K562 (cell line): ENCODE data around the gene VDR. TPM values are rescaled to one million over a fixed set of nuclear protein-coding genes. Genes with fewer than 3 reads are reported as not detected.

ENCODE experiments used
- EGR1 ChIP-seq: fragments of 450-650 bp; conservative IDR thresholded peaks from 2 replicates; pipeline ENCODE4 v1.6.1; 2017; ENCODE audit warnings: mild to moderate bottlenecking
- GATAD2A ChIP-seq: fragments of 450-650 bp; IDR thresholded peaks from 2 replicates; pipeline ENCODE4 v1.6.1; 2017
- JUN ChIP-seq, 2 experiments: sonication (generic) in 1 of 2; formaldehyde crosslinking in 1 of 2; IDR thresholded peaks; 2 replicates each; pipeline versions ENCODE4 v1.6.1 to v1.8.0; 2012 to 2022; ENCODE audit warnings: borderline replicate concordance in 2 of 2, mild to moderate bottlenecking in 2 of 2, improper control_type of control experiment in 1 of 2, low read depth in 1 of 2, low read length in 1 of 2, missing genetic modification reagents in 1 of 2
- MTA3 ChIP-seq: fragments of 450-650 bp; formaldehyde crosslinking; IDR thresholded peaks from 2 replicates; pipeline ENCODE4 v1.6.1; 2017; ENCODE audit warnings: mild to moderate bottlenecking, borderline replicate concordance
- MYC ChIP-seq, 2 experiments: fragments of 250-450 bp in 1 of 2; sonication (Bioruptor Pico) in 1 of 2; IDR thresholded peaks; 2 replicates each; pipeline versions ENCODE4 v1.5.1 to v1.6.1; 2012 to 2021; ENCODE audit warnings: low read depth in 2 of 2, borderline replicate concordance in 1 of 2, improper control_type of control experiment in 1 of 2, low read length in 1 of 2, mild to moderate bottlenecking in 1 of 2, moderate library complexity in 1 of 2
- NFE2L1 ChIP-seq: fragments of 450-650 bp; IDR thresholded peaks from 2 replicates; pipeline ENCODE4 v1.6.1; 2016; ENCODE audit warnings: missing genetic modification characterization, low read depth, mild to moderate bottlenecking, missing compliant biosample characterization, moderate library complexity, borderline replicate concordance
- NONO ChIP-seq, 2 experiments: fragments of 200-400 bp in 1 of 2; fragments of 450-650 bp in 1 of 2; formaldehyde crosslinking in 1 of 2; IDR thresholded peaks; 2 replicates each; pipeline ENCODE4 v1.6.1; 2017; ENCODE audit warnings: low read depth in 2 of 2, mild to moderate bottlenecking in 2 of 2, moderate library complexity in 2 of 2, low read length in 1 of 2
- RAD21 ChIP-seq, 2 experiments: fragments of 250-450 bp in 1 of 2; fragments of 450-650 bp in 1 of 2; sonication (Bioruptor Pico) in 1 of 2; formaldehyde crosslinking in 1 of 2; IDR thresholded peaks in 1 of 2; conservative IDR thresholded peaks in 1 of 2; 2 replicates each; pipeline versions ENCODE4 v1.4.0 to v1.8.0; 2020 to 2022; ENCODE audit warnings: mild to moderate bottlenecking in 2 of 2, moderate library complexity in 1 of 2
- SIN3A ChIP-seq, 2 experiments: fragments of 150-350 bp in 1 of 2; IDR thresholded peaks; 2 replicates each; pipeline ENCODE4 v1.6.1; 2011 to 2016; ENCODE audit warnings: borderline replicate concordance in 2 of 2, low read depth in 2 of 2, low read length in 2 of 2, mild to moderate bottlenecking in 2 of 2, moderate library complexity in 2 of 2; ENCODE audit not compliant: control insufficient read depth in 1 of 2
- SMC3 ChIP-seq: conservative IDR thresholded peaks from 2 replicates; pipeline ENCODE4 v1.6.1; 2011; ENCODE audit warnings: low read depth, low read length, improper control_type of control experiment; ENCODE audit not compliant: insufficient read depth
- ZNF224 ChIP-seq: sonication (generic); formaldehyde crosslinking; IDR thresholded peaks from 2 replicates; pipeline ENCODE4 v1.8.0; 2022; ENCODE audit warnings: mild to moderate bottlenecking, missing genetic modification reagents
- polyA plus RNA-seq, 8 experiments: library from polyadenylated mRNA; depleted of rRNA in 4 of 8; stranded (reverse) in 5 of 8; unstranded in 3 of 8; fragments of >200 nt; fragmentation: Nextera tagmentation in 2 of 8; fragmentation: Illumina TruSeq in 1 of 8; extraction: Ambion mirVana in 2 of 8; extraction: Trizol in 1 of 8; gene quantifications; 2 replicates each; pipeline versions ENCODE4 v1.2.1 to v1.2.3, GENCODE V29; 2011 to 2014; ENCODE audit warnings: inconsistent platforms in 1 of 8, missing spikeins in 1 of 8
- total RNA-seq, 7 experiments: library from RNA; depleted of rRNA in 6 of 7; stranded (reverse); fragments of >200 nt in 6 of 7; fragmentation: Illumina TruSeq in 2 of 7; extraction: Trizol in 2 of 7; gene quantifications; 2 replicates each; pipeline versions ENCODE4 v1.2.1 to v1.2.3, GENCODE V29; 2011 to 2021; ENCODE audit warnings: low replicate concordance in 1 of 7
- TF ChIP-seq, protein P1 (sequence below): fragments of 200-800 bp; sonication (Bioruptor generic); IDR thresholded peaks from 2 replicates; pipeline ENCODE4 v1.6.1; 2016; ENCODE audit warnings: missing genetic modification characterization, missing compliant biosample characterization
- TF ChIP-seq, protein P2 (sequence below): conservative IDR thresholded peaks from 2 replicates; pipeline ENCODE4 v1.6.1; 2011; ENCODE audit warnings: low read depth, mild to moderate bottlenecking, low read length; ENCODE audit not compliant: control insufficient read depth

The VDR gene
- total and polyA plus RNA-seq, 9 of the 15 experiments (the other 6 are each of a cell fraction or from before 2014, with no cell fraction given), result 0.61 to 4.8 (median 2.0) TPM

DNA sequence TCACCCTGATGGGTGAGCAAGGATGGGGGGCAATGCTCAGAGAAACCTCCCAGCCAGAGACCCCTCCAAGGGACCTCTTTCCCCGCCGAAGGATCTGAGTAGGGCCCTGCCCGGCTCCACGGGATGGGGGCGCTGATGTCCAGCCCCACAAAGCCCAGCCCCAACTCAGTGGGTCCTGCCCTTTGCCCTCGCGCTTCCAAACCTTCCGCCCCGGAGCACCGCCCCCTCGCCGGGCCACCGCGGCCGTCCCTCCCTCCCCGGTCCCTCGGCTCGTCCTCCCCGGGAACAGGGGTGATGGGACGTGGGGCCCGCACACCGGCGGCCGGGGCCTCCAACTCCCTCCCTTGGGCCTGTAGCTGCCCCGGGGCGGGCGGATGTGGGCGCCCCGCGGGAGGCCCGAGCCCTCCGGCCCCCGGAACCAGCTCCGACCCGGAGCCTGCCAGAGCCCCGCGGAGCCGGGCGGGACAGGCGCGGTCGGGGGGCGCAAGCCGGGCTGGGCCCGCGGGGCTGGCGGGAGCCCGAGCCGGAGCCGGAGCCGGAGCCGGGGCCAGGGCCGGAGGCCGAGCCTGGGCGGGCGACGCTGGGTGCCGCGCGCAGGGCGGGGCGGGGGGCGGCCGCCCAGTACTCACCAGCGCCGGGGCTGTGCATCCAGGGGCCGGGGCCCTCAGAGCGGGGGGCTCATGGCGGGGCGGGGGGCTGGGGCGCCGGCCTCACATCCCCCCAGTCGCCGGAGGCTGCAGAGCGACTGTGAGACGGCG is 85.5 kb downstream of the VDR start (continued):
- TF ChIP-seq EGR1 (peak; percentile 49), GATAD2A (no peak), NONO (IDR thresholded peaks at IDR 0.05; ENCODE audit: low read depth in 2 of 2, low read length in 1 of 2) (no peak), SIN3A (IDR thresholded peaks at IDR 0.05; ENCODE audit: borderline replicate concordance in 2 of 2, control insufficient read depth in 1 of 2, low read depth in 2 of 2, low read length in 2 of 2) (0 out of 4 replicates have a peak, but pooled peaks of 1 of the 2 experiments have one; percentile 19), JUN (IDR thresholded peaks at IDR 0.05; ENCODE audit: borderline replicate concordance, low read depth, low read length) (peak; percentile 22; the same call in 1 of the 2 replicates), JUN (CRISPR knock-in tag; IDR thresholded peaks at IDR 0.05; ENCODE audit: borderline replicate concordance) (no peak), MTA3 (peak; percentile 66; the same call in 1 of the 2 replicates), ZNF224 (CRISPR knock-in tag) (no peak), SMC3 (0 out of 2 replicates have a peak, but pooled peaks have one; percentile 20), RAD21 (CRISPR knock-in tag; conservative IDR thresholded peaks at IDR 0.05 in 1 of 2, IDR thresholded peaks at IDR 0.05 in 1 of 2) (peak; percentile 72 to 75), NFE2L1 (tag) (no peak), MYC (IDR thresholded peaks at IDR 0.05; ENCODE audit: low read depth, low read length) (peak; percentile 20; the same call in 1 of the 2 replicates), MYC (CRISPR knock-in tag; IDR thresholded peaks at IDR 0.05; ENCODE audit: borderline replicate concordance, low read depth) (no peak)
- TF ChIP-seq, protein P1, sequence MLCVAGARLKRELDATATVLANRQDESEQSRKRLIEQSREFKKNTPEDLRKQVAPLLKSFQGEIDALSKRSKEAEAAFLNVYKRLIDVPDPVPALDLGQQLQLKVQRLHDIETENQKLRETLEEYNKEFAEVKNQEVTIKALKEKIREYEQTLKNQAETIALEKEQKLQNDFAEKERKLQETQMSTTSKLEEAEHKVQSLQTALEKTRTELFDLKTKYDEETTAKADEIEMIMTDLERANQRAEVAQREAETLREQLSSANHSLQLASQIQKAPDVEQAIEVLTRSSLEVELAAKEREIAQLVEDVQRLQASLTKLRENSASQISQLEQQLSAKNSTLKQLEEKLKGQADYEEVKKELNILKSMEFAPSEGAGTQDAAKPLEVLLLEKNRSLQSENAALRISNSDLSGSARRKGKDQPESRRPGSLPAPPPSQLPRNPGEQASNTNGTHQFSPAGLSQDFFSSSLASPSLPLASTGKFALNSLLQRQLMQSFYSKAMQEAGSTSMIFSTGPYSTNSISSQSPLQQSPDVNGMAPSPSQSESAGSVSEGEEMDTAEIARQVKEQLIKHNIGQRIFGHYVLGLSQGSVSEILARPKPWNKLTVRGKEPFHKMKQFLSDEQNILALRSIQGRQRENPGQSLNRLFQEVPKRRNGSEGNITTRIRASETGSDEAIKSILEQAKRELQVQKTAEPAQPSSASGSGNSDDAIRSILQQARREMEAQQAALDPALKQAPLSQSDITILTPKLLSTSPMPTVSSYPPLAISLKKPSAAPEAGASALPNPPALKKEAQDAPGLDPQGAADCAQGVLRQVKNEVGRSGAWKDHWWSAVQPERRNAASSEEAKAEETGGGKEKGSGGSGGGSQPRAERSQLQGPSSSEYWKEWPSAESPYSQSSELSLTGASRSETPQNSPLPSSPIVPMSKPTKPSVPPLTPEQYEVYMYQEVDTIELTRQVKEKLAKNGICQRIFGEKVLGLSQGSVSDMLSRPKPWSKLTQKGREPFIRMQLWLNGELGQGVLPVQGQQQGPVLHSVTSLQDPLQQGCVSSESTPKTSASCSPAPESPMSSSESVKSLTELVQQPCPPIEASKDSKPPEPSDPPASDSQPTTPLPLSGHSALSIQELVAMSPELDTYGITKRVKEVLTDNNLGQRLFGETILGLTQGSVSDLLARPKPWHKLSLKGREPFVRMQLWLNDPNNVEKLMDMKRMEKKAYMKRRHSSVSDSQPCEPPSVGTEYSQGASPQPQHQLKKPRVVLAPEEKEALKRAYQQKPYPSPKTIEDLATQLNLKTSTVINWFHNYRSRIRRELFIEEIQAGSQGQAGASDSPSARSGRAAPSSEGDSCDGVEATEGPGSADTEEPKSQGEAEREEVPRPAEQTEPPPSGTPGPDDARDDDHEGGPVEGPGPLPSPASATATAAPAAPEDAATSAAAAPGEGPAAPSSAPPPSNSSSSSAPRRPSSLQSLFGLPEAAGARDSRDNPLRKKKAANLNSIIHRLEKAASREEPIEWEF (CRISPR knock-in tag), result no peak
- TF ChIP-seq, protein P2, sequence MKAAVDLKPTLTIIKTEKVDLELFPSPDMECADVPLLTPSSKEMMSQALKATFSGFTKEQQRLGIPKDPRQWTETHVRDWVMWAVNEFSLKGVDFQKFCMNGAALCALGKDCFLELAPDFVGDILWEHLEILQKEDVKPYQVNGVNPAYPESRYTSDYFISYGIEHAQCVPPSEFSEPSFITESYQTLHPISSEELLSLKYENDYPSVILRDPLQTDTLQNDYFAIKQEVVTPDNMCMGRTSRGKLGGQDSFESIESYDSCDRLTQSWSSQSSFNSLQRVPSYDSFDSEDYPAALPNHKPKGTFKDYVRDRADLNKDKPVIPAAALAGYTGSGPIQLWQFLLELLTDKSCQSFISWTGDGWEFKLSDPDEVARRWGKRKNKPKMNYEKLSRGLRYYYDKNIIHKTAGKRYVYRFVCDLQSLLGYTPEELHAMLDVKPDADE, result 0 out of 2 replicates have a peak, but pooled peaks have one; percentile 16
